HTERT RPE-1 (cell line): ENCODE results near the gene SLC12A9.

ENCODE experiments used
- in situ Hi-C: fragments of 300-500 bp; cut with MboI; formaldehyde crosslinking; loops from 4 replicates; pipeline ENCODE4 v1.14.3; 2020; ENCODE audit warnings: low sequenced_read_pairs

The SLC12A9 gene

GRCh38 chr7:100894860-100895700 lies 42.6 kb downstream of the SLC12A9 start:
- in situ Hi-C loops = no loop called here

DNA sequence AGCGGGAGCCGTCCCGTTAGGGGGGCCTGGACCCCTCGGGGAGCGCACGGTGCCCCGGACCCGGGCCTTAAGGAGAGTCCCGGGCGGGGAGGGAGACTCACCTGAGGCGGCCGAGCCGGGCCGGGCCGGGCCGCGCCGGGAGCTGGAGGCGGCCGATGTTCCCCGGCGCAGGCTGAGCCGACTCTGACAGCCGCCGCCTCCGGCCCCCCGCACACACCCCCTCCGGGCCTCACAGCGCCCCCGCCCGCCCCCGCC lies 43.1 kb downstream of the SLC12A9 start, which contains the start of gene ACHE:
ACHE (minus strand) TSS at position 188 of the 255 bp plus-strand sequence. CDS start 1,656 bp downstream, outside the sequence.
- in situ Hi-C loops = no loop called here

DNA sequence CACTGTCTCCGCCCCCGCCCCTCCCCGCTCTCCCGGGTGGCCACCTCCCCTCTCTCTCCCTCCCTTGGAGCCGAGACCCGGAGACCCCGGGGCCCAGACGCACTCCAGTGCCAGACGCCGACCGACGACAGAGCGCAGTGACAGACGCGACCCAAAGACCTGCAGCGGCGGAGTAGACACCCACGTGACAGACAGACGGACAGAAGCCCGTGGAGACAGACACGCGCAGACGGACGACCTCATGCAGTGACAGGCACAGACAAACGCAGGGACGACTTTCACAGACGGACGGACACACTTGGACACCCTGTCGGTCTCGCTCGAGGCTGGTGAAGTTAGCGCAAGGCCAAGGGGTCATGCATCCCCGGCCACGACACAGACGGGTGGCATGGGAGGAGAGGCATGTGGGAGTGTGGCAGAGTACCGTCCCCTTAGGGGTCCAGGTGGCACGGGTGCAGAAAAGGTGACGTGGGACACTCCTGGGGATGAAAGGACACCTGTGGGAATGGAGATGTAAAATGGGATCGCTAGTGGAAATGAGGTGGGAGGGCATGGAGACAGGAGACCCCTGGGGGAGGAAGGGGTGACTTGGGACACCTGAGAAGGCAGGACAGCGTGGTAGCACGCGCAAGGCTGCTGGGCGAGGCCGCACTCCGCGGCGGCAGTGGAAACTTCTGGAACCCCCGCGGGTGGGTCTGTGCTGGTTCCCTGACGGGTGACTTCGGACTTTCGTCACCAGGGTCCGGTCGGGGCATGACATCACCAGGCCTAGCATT lies 43.6 kb downstream of the SLC12A9 start:
- in situ Hi-C loops = no loop called here

DNA sequence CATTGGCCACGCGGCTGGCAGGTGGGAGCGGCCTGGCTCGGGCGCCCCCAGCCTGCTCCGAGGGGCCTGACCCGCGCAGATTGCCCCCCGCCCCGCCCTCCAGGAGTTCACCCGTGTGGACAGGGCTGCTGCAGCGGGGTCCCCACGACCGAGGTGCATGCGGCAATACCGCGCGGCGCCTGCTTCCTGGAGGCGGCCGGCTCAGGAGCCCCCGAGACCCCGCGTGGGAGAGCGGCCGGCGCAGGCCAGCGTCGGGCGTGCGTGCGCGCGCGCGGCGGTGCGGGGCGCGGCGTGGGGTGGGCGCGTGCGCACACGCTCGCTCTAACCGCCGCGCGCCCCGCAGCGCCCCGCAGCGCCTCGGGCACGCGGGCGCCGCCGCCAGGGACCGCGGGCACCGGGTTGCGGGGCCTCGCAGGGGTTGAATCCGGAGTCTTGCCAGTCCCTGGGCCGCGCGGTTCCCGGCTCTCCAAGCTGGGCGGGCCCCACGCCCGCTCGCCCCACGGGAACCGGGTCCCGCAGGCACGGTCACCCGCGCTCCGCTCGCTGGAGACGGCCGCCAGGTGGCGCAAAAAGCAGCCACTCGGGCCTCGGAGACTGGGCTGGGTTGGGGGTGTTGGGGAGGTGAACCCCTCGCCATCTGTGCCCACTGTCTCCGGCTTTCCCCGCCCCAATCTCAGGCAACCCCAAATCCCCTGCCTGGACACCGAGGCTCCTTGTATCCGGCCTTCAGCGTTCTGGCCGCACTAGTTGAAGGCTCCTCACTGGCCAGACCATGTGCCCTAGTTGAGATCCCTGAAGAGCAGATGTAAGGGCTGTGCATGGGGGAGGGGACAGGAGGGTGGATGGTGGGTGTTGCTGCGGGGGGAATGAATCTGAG lies 44.5 kb downstream of the SLC12A9 start:
- in situ Hi-C loops = no loop called here

GRCh38 chr7:100897772-100898454 lies 45.4 kb downstream of the SLC12A9 start:
- in situ Hi-C loops = no loop called here

DNA sequence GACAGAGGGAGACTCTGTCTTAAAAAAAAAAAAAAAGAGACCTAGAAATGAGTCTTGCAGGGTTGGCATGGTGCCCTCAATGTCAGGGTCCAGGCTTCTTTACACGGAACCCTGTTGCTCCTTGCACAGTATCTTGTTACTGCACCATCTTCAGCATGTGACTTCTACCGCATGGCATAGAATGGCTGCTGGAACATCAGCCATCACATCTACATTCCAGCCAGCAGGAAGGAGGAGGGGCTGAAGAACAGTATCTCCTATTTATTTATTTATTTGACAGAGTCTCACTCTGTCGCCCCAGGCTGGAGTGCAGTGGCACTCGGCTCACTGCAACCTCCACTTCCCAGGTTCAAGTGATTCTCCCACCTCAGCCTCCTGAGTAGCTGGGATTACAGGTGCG lies 46.9 kb downstream of the SLC12A9 start:
- in situ Hi-C loops = no loop called here

- in situ Hi-C loops = loop anchor here (25.0 kb wide), 1 partner anchor 161 kb away; no protein-coding TSS in a partner anchor
Measured at GRCh38 chr7:100900978-100901377, 48.5 kb downstream of the SLC12A9 start.

- in situ Hi-C loops = loop anchor here (25.0 kb wide), 1 partner anchor 160 kb away; no protein-coding TSS in a partner anchor
Measured at GRCh38 chr7:100901921-100902332, 49.4 kb downstream of the SLC12A9 start.

DNA sequence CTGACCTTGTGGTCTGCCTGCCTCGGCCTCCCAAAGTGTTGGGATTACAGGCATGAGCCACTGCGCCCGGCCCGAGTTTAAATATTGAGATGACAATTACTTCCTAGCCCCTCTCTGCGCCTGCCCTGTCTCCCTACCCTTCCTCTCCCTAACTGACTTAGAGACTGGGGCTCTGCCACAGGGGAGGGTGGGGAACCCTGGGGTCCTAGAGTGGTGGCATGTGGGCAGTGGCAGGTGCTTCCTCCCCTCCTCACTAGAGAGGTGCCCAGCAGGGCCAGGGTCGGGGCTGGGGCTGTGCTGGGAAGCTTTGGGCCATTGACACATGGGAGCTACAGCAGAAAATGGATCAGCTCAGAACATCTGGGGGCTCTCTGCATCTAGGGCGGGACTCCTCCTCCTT lies 50.1 kb downstream of the SLC12A9 start:
- in situ Hi-C loops = loop anchor here (25.0 kb wide), 1 partner anchor 160 kb away; no protein-coding TSS in a partner anchor

- in situ Hi-C loops = loop anchor here (25.0 kb wide), 1 partner anchor 154 kb away; no protein-coding TSS in a partner anchor
Measured at GRCh38 chr7:100908512-100908911, 56.0 kb downstream of the SLC12A9 start.

GRCh38 chr7:100910443-100910842 lies 57.9 kb downstream of the SLC12A9 start:
- in situ Hi-C loops = loop anchor here (25.0 kb wide), 1 partner anchor 152 kb away; no protein-coding TSS in a partner anchor

GRCh38 chr7:100911484-100911883 lies 59.0 kb downstream of the SLC12A9 start:
- in situ Hi-C loops = loop anchor here (25.0 kb wide), 1 partner anchor 151 kb away; no protein-coding TSS in a partner anchor

- in situ Hi-C loops = loop anchor here (25.0 kb wide), 1 partner anchor 148 kb away; no protein-coding TSS in a partner anchor
Measured at GRCh38 chr7:100914208-100914878, 61.8 kb downstream of the SLC12A9 start.

DNA sequence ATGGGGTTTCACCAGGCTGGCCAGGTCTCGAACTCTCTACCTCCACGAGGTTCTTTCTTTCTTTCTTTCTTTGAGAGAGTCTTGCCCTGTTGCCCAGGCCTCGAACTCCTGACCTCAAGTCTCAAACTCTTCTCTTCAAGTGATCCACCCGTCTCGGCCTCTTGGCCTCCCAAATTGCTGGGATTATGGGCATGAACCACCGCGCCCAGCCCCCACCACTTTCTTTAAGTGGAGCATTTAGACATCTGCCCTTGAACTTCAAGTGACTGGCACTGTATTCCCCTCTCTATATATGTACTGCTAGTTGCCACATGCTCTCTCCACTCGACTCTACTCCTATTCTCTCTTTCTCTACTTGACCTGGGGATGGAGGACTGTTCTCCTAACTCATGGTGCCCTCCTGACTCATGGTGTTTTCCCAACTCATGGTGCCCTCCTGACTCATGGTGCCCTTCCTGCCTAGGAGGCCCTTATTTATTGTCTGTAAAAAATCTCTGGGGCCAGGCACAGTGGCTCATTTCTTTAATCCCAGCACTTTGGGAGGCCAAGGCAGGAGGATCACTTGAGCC lies 62.5 kb downstream of the SLC12A9 start:
- in situ Hi-C loops = loop anchor here (25.0 kb wide), 1 partner anchor 147 kb away; no protein-coding TSS in a partner anchor
